HG03066 (cell line): ENCODE data around the gene CHMP1A.
A peak's percentile ranks its signal among the peaks of the same experiment; 100 is the strongest.
"Not testable (repeated sequence)": the region's sequence is repeated elsewhere in the genome, so short reads cannot be mapped to it uniquely, and the experiment has no call there.

ENCODE experiments used
- ATAC-seq: cut with Tn5 transposase; IDR thresholded peaks from one replicate; pipeline ENCODE4 v1.9.1; 2021; ENCODE audit warnings: low read depth; ENCODE audit not compliant: unreplicated experiment

CHMP1A gene

DNA sequence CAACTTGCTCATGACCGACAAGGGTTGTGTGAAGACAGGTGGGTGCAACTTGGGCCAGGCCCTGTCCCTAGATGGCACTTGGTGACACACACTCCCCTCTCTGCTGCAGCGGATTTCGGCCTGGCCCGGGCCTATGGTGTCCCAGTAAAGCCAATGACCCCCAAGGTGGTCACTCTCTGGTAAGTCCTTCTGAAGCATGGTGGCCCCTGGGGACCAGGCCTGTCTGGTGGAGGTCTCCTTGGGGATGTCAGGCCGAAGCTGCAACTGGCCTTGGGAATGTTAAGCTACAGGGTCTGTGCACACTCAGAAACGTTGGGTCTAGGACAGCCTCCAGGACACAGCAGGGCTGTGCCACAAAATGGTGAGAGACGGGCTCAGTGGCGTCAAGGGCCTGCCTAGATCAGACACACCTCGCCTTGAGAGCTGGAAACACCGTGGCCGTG lies 35.8 kb upstream of the CHMP1A start:
- ATAC-seq, result no peak

DNA sequence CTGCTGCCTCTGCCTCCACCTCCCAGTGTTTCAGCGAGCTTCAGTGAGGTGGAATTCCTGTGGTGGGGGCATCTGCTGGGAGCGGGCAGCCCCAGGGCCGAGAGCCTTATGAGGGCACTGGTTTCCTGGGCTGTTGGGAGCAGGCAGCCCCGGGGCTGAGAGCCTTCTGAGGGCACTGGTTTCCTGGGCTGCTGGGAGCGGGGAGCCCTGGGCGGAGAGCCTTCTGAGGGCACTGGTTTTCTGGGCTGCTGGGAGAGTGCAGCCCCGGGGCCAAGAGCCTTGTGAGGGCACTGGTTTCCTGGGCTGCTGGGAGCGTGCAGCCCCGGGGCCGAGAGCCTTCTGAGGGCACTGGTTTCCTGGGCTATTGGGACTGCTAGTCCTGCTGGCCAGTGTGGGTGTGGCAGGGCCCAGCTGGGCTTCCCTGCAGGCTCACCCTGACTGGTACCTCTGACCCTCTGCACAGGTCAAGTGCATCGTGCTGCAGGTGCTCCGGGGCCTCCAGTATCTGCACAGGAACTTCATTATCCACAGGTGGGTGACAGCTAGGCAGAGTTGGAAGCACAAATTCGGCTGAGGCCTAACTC lies 34.6 kb upstream of the CHMP1A start:
- ATAC-seq, result no peak

DNA sequence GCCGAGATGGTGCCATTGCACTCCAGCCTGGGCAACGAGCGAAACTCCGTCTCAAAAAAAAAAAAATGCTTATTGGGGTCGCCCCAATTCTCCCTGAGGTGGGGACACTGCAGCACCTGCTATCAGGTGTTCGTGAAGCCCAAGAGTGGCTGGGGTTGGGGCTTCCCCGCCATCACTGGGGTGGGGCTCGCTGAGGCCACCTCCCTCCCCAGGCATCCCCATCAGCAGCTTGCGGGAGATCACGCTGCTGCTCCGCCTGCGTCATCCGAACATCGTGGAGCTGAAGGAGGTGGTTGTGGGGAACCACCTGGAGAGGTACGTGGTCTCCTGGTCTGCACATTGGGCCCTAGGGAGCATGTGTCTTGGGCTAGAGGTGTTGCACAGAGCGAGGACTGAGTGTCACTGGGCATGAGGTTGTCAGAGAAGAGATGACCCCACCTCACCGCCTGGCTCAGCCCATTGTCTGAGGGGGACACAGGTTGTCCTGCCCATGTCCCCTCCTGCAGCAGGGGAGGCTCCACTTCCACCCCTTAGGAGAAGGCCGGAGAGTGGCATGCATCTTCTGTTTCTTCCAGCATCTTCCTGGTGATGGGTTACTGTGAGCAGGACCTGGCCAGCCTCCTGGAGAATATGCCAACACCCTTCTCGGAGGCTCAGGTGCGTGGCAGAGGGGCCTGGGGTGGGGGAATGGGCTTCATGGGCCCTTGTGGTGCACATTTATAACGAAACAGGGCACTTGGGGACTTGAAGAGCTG lies 33.9 kb upstream of the CHMP1A start:
- ATAC-seq, result no peak

DNA sequence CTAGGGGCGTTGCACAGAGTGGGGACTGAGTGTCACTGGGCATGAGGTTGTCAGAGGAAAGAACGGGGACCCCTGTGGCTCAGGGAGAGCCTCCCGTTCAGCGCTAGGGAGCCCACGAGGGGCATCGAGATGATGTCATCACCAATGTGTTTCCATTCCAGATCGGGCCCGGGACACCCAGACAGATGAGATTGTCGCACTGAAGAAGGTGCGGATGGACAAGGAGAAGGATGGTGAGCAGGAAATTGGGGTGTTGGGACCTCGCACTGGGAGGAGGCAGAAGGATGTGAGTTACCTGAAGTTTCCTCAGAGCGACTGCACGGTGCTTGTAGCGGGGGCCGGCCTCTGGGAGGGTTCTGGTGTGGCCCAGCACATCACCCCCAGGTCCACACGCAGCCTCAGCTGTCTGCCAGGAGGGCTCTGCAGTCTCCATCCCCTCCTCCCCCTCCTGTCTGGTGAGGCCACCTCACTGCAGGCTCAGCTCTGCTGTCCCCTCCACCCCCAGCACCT lies 32.9 kb upstream of the CHMP1A start:
- no peak for ATAC-seq

DNA sequence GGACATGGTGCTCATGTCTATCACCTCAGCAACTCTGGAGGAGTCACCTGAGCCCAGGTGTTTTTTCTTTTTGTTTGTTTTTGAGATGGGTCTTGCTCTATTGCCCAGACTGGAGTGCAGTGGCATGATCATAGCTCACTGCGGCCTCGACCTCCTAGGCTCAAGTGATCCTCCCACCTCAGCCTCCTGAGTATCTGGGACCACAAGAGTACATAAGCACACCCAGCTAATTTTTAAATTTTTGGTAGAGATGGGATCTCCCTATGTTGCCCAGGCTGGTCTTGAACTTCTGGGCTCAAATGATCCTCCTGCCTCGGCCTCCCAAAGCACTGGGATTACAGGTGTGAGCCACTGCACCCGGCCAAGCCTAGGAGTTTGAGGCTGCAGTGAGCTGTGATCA lies 32.1 kb upstream of the CHMP1A start:
- not testable (repeated sequence) for ATAC-seq

DNA sequence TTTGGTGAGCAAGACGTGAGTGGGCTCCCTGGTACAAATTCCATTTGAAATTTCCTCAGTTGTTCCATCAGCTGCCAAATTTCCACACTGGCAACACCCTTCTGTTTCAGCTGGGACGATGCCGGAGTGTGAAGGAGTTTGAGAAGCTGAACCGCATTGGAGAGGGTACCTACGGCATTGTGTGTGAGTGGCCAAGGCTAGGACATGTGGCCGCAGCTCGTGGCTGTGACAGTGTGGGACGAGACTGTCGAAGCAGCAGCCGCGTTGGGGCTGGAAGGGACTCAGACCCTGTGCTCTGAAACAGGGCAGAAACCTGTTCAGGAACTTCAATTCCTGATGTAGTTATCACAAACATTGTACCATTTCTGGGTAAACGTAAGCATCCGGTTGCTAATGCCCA lies 31.6 kb upstream of the CHMP1A start:
- ATAC-seq, result no peak

DNA sequence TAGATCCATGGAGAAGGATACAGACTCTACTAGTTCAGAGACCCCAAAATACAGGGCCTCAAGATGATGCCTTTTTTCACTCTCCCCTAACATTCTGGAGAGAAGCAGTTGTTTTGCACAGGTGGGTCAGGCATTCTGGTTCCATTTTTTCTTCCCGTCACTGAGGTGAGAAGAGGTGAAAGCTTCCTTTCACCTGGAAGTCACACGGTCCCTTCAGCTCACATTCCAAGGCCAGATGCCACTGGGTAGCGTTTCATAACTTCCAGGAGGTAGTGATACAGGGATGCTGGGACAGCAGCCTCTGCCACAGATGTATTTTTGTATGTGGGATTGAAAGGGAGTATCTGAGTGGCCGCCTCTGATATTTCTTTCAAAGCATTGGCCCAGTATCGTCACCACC lies 30.9 kb upstream of the CHMP1A start:
- ATAC-seq, result no peak

DNA sequence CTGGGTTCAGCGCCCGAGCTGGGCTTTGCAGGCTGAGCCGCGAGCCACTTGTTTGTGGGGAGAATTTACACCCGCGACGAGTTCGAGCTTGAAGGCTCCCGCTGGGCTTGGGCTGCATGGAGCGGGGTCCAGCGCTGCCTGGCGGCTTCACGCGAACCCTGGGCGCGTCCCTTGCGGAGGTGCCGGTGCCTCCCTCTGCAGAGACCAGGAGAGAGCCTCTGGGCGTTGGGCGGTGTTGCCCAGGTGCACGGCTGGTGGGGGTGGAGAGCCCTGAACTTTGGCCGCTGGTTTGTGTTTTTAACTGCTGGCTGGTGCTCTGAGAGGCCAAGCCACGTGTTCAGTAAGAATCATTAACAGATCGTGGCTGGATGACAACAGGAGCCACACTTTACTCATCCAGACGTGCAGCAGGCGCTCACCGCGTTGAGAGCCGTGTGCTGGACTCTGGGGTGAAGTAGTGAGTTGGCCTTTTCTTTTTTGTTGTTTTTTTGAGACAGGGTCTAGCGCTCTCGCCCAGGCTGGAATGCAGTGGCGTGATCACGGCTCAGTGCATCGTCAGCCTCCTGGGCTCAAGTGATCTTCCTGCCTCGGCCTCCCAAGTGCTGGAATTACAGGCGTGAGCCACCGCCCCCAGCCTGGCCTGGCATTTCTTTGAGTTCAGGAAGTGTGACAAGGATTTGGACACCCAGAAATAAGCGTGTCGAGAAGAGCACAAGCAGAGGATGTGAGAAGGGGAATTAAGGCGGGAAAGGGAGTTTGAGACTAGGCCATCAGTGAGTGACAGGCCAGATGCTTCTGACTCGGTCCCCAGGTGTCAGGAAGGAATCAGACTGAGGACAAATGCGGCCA lies 29.8 kb upstream of the CHMP1A start:
- peak; percentile 45 for ATAC-seq

DNA sequence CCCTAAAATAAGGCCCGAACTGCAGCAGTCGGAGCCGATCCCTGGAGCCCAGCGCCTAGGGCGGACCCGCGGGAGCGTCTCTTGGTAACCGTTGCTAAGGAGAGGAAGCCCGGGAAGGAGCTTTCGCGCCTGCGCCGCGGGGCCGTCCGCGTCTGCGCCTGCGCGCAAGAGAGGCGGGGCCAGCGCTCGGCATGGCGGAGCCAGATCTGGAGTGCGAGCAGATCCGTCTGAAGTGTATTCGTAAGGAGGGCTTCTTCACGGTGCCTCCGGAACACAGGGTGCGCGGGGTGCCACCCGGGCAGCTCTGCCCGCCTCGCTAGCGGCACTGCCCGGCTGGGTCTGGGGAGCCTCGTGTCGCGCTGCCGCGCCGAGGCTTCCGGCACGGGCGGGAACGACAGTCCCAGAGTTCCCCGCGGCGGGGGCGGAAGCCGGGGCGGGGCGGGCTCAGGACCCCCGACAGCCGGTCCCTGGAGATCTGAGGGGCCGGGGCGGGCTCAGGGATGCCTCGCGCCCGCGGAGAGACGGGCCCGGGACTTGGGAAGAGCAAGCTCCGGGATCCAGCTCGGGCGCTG lies 29.1 kb upstream of the CHMP1A start, which contains the start of gene CDK10:
TSS of gene CDK10 (plus strand) at position 170 of the 572 bp plus-strand sequence. CDS start at position 192, 22 bp downstream.
- peak; percentile 79 for ATAC-seq

DNA sequence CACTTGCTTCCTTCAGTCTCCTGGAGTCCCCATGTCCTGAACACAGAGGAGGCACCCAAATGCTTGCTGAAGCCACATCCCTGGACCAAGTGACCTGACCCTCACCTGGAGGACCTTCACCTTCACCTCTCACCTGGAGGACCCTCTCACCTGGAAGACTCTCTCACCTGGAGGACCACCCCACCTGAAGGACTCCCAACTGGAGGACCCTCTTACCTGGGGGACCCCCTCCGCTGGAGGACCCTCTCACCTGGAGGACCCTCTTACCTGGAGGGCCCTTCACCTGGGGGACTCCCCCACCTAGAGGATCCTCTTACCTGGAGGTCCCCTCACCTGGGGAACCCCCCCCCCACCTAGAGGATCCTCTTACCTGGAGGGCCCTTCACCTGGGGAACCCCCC lies 28.4 kb upstream of the CHMP1A start:
- ATAC-seq, result no peak

DNA sequence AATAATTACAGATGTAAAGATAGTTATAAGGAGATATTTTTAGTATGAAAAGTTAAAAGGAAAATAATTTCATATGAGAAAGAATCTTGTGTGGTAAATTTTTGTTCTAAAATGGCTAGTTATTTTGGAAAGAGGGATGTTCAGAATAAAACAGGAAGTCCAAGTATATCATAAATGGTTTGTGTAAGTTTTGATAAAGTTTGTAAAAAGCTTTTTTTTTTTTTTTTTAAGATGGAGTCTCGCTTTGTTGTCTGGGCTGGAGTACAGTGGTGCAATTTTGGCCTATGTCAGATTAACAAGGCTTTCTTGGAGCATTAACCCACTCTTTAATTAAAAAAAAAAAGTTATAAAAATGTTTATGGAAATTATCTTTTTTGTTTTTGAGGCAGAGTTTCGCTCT lies 20.8 kb upstream of the CHMP1A start:
- no peak for ATAC-seq

DNA sequence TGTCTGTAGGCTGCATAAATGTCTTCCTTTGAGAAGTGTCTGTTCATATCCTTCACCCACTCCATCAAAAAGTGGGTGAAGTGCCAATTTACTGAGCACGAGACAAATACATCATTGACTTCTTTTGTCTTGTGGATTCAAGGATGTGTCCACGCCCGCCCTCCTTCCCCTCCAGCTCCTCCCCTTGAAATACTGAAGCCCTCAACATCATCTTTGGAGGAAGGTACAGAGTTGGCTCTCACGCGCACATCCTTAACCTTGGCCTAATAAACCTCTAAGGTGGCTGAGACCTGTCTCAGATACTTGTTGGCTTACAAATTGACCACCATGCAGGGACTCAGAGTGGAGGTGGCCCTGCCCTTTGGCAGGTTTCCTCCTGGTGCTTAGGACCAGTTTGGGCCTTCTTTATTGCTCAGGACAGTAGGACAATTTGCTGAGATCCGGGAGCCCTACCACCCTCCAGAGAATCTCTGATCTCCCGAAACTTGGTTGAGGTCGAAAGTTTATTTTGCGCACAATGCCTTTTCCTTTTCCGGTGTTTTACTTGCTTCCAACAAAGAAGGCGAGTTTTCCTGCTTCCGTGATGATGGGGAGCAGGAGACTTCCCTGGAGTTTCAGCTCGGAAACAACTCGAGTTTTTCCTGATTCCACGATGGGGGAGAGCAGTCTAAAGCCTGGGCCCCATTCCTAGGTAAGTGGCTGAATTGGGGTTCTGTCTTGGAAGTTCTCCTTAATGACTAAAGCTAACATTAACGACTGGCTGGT lies 14.9 kb upstream of the CHMP1A start:
- no peak for ATAC-seq

DNA sequence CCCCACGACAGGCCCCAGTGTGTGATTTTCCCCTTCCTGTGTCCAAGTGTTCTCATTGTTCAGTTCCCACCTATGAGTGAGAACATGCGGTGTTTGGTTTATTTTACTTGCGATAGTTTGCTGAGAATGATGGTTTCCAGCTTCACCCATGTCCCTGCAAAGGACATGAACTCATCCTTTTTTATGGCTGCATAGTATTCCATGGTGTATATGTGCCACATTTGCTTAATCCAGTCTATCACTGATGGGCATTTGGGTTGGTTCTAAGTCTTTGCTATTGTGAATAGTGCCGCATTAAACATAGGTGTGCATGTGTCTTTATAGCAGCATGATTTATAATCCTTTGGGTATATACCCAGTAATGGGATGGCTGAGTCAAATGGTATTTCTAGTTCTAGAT lies 14.1 kb upstream of the CHMP1A start:
- not testable (repeated sequence) for ATAC-seq

DNA sequence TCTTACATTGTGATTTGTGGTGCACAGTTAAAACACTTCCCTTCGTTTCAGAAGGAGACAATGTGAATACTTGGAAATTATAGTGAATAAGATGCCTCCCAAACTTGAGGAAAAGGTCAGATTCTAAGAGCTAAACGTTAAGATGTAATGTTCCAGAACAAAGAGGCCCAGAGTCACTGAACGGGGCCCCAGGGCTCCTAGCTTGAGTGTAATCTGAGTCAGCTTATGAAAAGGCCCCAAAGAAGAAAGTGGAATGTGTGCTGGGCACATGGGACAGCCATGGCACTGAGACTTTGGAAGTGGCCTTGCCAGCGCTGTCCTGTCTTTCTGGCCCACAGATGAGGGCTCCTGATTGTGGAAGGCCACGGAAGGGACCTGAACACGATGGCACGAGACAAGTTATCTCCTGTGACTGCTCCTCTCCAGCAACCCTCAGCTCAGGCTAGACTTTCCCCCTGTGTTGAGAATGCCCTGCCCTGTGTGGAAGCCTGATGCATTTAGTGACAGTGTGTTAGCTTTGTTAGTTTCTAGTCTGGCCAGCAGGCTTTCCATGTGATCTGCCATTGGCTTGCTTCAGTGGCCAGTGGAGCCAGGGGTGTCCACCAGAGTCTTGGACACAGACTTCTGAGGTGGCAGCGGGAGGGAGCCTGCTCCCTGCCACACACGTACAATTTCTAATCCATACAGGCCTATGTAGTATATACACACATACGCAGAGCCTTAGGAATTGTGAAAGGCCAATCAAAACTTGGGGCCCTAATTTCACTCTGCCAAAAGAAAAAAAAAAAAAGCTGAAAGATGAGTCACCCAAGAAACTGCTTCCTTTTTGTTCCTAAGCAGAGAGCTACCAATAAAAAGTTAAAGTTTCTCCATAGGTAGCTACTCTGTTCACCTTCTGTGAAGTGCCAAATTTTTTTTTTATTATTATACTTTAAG lies 13.3 kb upstream of the CHMP1A start:
- ATAC-seq, result no peak

DNA sequence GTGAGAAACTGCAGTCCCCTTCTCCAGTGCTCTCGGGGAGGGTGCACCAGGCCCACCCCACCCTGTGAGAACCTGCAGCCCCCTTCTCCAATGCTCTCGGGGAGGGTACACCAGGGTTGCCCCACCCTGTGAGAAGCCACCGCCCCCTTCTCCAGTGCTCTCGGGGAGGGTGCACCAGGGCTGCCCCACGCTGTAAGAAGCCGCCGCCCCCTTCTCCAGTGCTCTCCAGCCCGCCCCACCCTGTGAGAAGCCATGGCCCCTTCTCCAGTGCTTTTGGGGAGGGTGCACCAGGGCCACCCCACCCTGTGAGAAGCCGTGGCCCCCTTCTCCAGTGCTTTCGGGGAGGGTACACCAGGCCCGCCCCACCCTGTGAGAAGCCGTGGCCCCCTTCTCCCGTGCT lies 12.2 kb upstream of the CHMP1A start:
- ATAC-seq, result no peak

DNA sequence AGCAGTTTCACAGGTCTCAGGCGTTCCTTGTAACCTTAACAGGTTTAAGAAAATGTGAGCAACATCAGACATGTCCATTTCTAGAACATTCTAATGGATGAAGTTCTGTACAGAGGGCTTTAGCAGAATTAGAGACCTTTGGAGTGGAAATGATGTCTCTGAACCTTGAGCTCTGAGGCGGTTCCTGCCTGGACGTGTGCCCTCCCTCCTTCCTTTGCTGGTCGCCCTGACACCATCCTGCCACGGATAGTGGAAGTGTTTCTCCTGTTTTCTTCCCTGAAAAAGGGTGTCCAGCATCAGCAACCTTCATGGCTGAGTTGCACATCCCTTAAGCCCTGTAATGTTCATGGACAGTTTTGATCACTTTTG lies 11.3 kb upstream of the CHMP1A start:
- ATAC-seq, result no peak

DNA sequence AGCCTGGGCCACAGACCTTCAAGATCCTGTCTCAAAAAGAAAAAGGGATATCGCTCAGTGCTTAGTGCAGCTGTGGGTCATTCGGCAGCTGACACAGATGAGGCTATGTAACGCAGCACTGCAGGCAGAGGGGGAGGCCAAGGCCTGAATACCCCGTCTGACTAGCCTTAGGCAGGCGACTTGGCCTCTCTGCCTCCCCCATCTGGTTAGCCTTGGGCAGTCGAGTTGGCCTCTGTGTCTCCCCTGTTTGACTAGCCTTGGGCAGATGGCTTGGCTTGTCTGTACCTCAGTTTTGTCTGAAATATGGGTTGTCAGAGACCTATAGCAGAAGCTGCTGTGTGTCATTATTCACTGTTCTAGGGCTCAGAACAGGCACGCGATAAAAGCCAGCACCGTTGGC lies 10.1 kb upstream of the CHMP1A start:
- ATAC-seq, result no peak

DNA sequence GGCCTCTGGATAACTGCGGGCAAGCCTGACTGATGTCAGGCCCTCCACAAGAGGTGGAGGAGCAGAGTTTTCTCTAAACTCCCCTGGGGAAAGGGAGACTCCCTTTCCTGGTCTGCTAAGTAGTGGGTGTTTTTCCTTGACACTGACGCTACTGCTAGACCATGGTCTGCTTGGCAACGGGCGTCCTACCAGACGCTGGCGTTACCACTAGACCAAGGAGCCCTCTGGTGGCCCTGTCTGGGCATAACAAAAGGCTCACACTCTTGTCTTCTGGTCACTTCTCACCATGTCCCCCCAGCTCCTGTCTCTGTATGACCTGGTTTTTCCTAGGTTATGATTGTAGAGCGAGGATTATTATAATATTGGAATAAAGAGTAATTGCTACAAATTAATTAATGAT lies 9.5 kb upstream of the CHMP1A start:
- not testable (repeated sequence) for ATAC-seq

DNA sequence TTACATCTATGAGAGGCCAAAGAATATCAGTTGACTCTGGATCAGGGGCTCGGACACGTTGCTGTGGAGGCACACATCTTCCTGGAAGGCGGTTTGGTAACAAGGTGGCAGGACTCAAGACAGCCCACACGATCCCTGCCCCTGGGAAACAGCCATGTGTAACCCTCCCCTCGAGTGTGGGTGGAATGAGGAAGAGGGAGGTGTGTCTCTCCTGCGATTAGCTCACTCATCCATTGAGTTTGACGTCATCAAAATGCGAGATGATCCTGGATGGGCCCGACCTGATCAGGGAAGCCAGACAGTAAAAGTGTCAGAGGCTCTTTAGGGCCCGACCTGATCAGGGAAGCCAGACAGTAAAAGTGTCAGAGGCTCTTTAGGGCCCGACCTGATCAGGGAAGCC lies 6.7 kb upstream of the CHMP1A start:
- not testable (repeated sequence) for ATAC-seq
